ENCODE results near the gene ZGLP1.
"Not testable (repeated sequence)": the region's sequence is repeated elsewhere in the genome, so short reads cannot be mapped to it uniquely, and the experiment has no call there.

The ZGLP1 gene

GRCh38 chr19:10292789-10293636 lies 16.6 kb downstream of the ZGLP1 start:
- DNase-seq = no peak

GRCh38 chr19:10292206-10292788 lies 17.3 kb downstream of the ZGLP1 start:
- DNase-seq = peak; percentile 67

GRCh38 chr19:10291554-10292205 lies 17.9 kb downstream of the ZGLP1 start:
- DNase-seq = no peak

GRCh38 chr19:10290876-10291553 lies 18.6 kb downstream of the ZGLP1 start:
- peak; percentile 49 for DNase-seq

GRCh38 chr19:10290357-10290875 lies 19.2 kb downstream of the ZGLP1 start:
- DNase-seq = no peak

GRCh38 chr19:10289836-10290356 lies 19.7 kb downstream of the ZGLP1 start, which contains the start of gene ICAM5:
ICAM5 (plus strand) TSS chr19:10289952; CDS start chr19:10290044, 92 bp downstream.
- DNase-seq = peak; percentile 45

GRCh38 chr19:10289167-10289835 lies 20.3 kb downstream of the ZGLP1 start:
- peak; percentile 76 for DNase-seq

GRCh38 chr19:10288662-10289166 lies 20.9 kb downstream of the ZGLP1 start:
- peak; percentile 45 for DNase-seq

GRCh38 chr19:10286803-10287737 lies 22.5 kb downstream of the ZGLP1 start, which contains the start of gene ICAM4:
ICAM4 (plus strand) TSS chr19:10286955; CDS start chr19:10287013, 58 bp downstream.
- peak; percentile 28 for DNase-seq

GRCh38 chr19:10285393-10285792 lies 24.2 kb downstream of the ZGLP1 start:
- no peak for DNase-seq

GRCh38 chr19:10284960-10285278 lies 24.7 kb downstream of the ZGLP1 start:
- DNase-seq = no peak

- DNase-seq = no peak
Observed at GRCh38 chr19:10284065-10284959, 25.3 kb downstream of the ZGLP1 start.

GRCh38 chr19:10283301-10284064 lies 26.1 kb downstream of the ZGLP1 start:
- no peak for DNase-seq

- DNase-seq = not testable (repeated sequence)
Observed at GRCh38 chr19:10282043-10282442, 27.6 kb downstream of the ZGLP1 start.

GRCh38 chr19:10279737-10280442 lies 29.7 kb downstream of the ZGLP1 start:
- DNase-seq = no peak

GRCh38 chr19:10278935-10279334 lies 30.7 kb downstream of the ZGLP1 start:
- DNase-seq = no peak

- no peak for DNase-seq
Observed at GRCh38 chr19:10277795-10278589, 31.6 kb downstream of the ZGLP1 start.

Data from stimulated activated CD4-positive, alpha-beta T cell treated with anti-CD3 and anti-CD28 coated beads, Interleukin-4, amount 100 ng/mL, for 24 hours (primary cell).